ENCODE measurements around the gene RSF1. TPM values are rescaled to one million over a fixed set of nuclear protein-coding genes. Genes with fewer than 3 reads are reported as not detected.
A peak's percentile ranks its signal among the peaks of the same experiment; 100 is the strongest.

RSF1 gene
- total RNA-seq, 1 experiment from 2014 or later: 83.0 TPM

DNA sequence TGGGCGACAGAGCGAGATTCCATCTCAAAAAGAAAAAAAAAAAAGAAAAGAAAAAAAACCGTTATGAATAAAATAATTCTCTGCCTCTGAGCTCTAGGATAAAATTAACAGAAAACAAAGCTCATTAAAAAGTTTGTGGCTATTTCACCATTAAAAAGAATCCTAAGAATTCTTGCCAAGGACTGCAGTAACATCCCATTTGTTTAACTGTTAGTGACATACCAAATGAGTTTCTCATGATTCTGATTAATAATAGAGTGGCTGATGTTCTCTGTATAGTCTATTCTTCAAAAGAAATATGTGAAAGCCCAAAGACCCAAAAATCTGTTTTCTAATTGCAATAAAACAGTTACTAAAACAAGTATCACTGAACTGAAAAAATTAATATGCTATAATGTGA lies 202.6 kb downstream of the RSF1 start:
- TF ChIP-seq, protein P1, sequence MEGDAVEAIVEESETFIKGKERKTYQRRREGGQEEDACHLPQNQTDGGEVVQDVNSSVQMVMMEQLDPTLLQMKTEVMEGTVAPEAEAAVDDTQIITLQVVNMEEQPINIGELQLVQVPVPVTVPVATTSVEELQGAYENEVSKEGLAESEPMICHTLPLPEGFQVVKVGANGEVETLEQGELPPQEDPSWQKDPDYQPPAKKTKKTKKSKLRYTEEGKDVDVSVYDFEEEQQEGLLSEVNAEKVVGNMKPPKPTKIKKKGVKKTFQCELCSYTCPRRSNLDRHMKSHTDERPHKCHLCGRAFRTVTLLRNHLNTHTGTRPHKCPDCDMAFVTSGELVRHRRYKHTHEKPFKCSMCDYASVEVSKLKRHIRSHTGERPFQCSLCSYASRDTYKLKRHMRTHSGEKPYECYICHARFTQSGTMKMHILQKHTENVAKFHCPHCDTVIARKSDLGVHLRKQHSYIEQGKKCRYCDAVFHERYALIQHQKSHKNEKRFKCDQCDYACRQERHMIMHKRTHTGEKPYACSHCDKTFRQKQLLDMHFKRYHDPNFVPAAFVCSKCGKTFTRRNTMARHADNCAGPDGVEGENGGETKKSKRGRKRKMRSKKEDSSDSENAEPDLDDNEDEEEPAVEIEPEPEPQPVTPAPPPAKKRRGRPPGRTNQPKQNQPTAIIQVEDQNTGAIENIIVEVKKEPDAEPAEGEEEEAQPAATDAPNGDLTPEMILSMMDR (IDR thresholded peaks at IDR 0.05): no peak
- TF ChIP-seq, protein P2, sequence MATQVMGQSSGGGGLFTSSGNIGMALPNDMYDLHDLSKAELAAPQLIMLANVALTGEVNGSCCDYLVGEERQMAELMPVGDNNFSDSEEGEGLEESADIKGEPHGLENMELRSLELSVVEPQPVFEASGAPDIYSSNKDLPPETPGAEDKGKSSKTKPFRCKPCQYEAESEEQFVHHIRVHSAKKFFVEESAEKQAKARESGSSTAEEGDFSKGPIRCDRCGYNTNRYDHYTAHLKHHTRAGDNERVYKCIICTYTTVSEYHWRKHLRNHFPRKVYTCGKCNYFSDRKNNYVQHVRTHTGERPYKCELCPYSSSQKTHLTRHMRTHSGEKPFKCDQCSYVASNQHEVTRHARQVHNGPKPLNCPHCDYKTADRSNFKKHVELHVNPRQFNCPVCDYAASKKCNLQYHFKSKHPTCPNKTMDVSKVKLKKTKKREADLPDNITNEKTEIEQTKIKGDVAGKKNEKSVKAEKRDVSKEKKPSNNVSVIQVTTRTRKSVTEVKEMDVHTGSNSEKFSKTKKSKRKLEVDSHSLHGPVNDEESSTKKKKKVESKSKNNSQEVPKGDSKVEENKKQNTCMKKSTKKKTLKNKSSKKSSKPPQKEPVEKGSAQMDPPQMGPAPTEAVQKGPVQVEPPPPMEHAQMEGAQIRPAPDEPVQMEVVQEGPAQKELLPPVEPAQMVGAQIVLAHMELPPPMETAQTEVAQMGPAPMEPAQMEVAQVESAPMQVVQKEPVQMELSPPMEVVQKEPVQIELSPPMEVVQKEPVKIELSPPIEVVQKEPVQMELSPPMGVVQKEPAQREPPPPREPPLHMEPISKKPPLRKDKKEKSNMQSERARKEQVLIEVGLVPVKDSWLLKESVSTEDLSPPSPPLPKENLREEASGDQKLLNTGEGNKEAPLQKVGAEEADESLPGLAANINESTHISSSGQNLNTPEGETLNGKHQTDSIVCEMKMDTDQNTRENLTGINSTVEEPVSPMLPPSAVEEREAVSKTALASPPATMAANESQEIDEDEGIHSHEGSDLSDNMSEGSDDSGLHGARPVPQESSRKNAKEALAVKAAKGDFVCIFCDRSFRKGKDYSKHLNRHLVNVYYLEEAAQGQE (IDR thresholded peaks at IDR 0.05; ENCODE audit: insufficient read depth in 1 of 2, low read depth in 2 of 2, low read length in 1 of 2): no peak
- TF ChIP-seq POLR2AphosphoS5 (IDR thresholded peaks at IDR 0.05; ENCODE audit: low read depth, low read length) (no peak), SIN3A (IDR thresholded peaks at IDR 0.05; ENCODE audit: borderline replicate concordance, insufficient read depth, low read depth, low read length) (no peak), TCF7L2 (IDR thresholded peaks at IDR 0.05; ENCODE audit: low read depth, low read length) (no peak)
- no peak overlapping the region for H3K27ac ChIP-seq (ENCODE audit: low read length)
- intact Hi-C loops (cut with micrococcal nuclease; ENCODE audit: unreplicated experiment): no loop called here
- H3K9me3 ChIP-seq (ENCODE audit: control insufficient read depth, insufficient read depth, low read depth, low read length): no peaks in the 10 kb centered on the region
- ATAC-seq: no peak
- no peaks in the 10 kb centered on the region for H3K27me3 ChIP-seq (ENCODE audit: control insufficient read depth, insufficient read depth, low read length)
- CTCF ChIA-PET: interaction anchor here (0.6 kb wide), 1 partner anchor 142 kb away, joined by 5 read pairs; no protein-coding TSS in a partner anchor
- no peak overlapping the region for H3K4me3 ChIP-seq (ENCODE audit: low read depth in 2 of 2, low read length in 2 of 2)
- H3K36me3 ChIP-seq (ENCODE audit: control insufficient read depth, insufficient read depth, low read length): peaks cover 42% of the 10 kb centered on the region
- TSS peak; percentile 18 for BruUV-seq (replicated peaks)
- H3K4me1 ChIP-seq (ENCODE audit: control insufficient read depth, insufficient read depth, low read length): no peaks in the 10 kb centered on the region
- in situ Hi-C loops (cut with HindIII; ENCODE audit: low pct_unique_long_range_greater_than_20kb, low sequenced_read_pairs): no loop called here
- POLR2A ChIA-PET: no interaction called here
- no peak for DNase-seq (ENCODE audit: low read depth, low spot score)

DNA sequence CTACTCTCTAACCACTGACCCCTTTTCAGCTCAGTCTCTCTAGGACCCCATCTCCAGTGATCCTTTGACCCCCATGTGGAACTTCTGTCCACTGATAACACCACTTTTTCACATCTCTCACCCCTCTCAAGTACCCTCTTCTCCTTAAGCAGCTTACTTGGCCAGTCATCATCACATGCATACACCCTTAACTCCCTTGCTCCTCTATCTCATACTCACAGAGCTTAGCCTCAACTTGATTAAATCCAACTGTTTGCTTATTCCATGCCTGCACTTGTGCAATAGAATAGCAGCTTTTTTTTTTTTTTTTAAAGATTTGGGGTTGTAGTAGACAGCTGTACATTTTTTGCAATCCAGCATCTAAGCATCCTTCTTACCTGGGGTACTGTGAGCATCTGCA lies 208.6 kb downstream of the RSF1 start:
- no peaks in the 10 kb centered on the region for H3K27me3 ChIP-seq (ENCODE audit: control insufficient read depth, insufficient read depth, low read length)
- no peak for ATAC-seq
- H3K4me3 ChIP-seq (ENCODE audit: low read depth in 2 of 2, low read length in 2 of 2): no peak overlapping the region
- DNase-seq (ENCODE audit: low read depth, low spot score): no peak
- no peaks in the 10 kb centered on the region for H3K4me1 ChIP-seq (ENCODE audit: control insufficient read depth, insufficient read depth, low read length)
- POLR2A ChIA-PET: no interaction called here
- no peaks in the 10 kb centered on the region for H3K9me3 ChIP-seq (ENCODE audit: control insufficient read depth, insufficient read depth, low read depth, low read length)
- intact Hi-C loops (cut with micrococcal nuclease; ENCODE audit: unreplicated experiment): no loop called here
- no peak for TF ChIP-seq POLR2AphosphoS5 (IDR thresholded peaks at IDR 0.05; ENCODE audit: low read depth, low read length)
- TF ChIP-seq, protein P1 (IDR thresholded peaks at IDR 0.05): no peak
- no peak for TF ChIP-seq TCF7L2 (IDR thresholded peaks at IDR 0.05; ENCODE audit: low read depth, low read length)
- TF ChIP-seq, protein P2 (IDR thresholded peaks at IDR 0.05; ENCODE audit: insufficient read depth in 1 of 2, low read depth in 2 of 2, low read length in 1 of 2): no peak
- no peak for TF ChIP-seq SIN3A (IDR thresholded peaks at IDR 0.05; ENCODE audit: borderline replicate concordance, insufficient read depth, low read depth, low read length)
- peaks cover 27% of the 10 kb centered on the region for H3K36me3 ChIP-seq (ENCODE audit: control insufficient read depth, insufficient read depth, low read length)
- H3K27ac ChIP-seq (ENCODE audit: low read length): no peak overlapping the region
- CTCF ChIA-PET: no interaction called here
- in situ Hi-C loops (cut with HindIII; ENCODE audit: low pct_unique_long_range_greater_than_20kb, low sequenced_read_pairs): no loop called here
- no TSS peak for BruUV-seq (replicated peaks)

Other genes with a start within 250 kb of the RSF1 start
- gene AQP11, start 230.8 kb downstream of the RSF1 start, total RNA-seq (2021; ENCODE audit: unreplicated experiment): 2.3 TPM
- 117 TPM for gene CLNS1A, start 182.9 kb downstream of the RSF1 start, total RNA-seq (2021; ENCODE audit: unreplicated experiment)
- 52.7 TPM for gene AAMDC, start 422 bp upstream of the RSF1 start, total RNA-seq (2021; ENCODE audit: unreplicated experiment)
- gene INTS4, start 173.9 kb upstream of the RSF1 start, total RNA-seq (2021; ENCODE audit: unreplicated experiment): 48.2 TPM
- 19.3 TPM for gene KCTD14, start 202.6 kb upstream of the RSF1 start, total RNA-seq (2021; ENCODE audit: unreplicated experiment)
- not detected for gene THRSP, start 243.1 kb upstream of the RSF1 start, total RNA-seq (2021; ENCODE audit: unreplicated experiment)

Data from Panc1 (cell line).